Stimulated activated naive CD8-positive, alpha-beta T cell treated with anti-CD3 and anti-CD28 coated beads, Interleukin-15, Interleukin-2, amounts not matched to agents 100 ng/mL and 50 ng/mL, for 24 hours (primary cell): ENCODE measurements around the gene RSRC1.
"Not testable (repeated sequence)": the region's sequence is repeated elsewhere in the genome, so short reads cannot be mapped to it uniquely, and the experiment has no call there.

ENCODE experiments used
- H3K27ac Mint-ChIP-seq: one replicate; pipeline ENCODE4 v1.8.0; 2021; ENCODE audit warnings: mild to moderate bottlenecking, mixed read lengths
- H3K27me3 Mint-ChIP-seq: one replicate; pipeline ENCODE4 v1.8.0; 2021; ENCODE audit warnings: mixed read lengths
- H3K36me3 Mint-ChIP-seq: one replicate; pipeline ENCODE4 v1.8.0; 2021; ENCODE audit warnings: low read depth, mixed read lengths
- H3K4me1 Mint-ChIP-seq: one replicate; pipeline ENCODE4 v1.8.0; 2021; ENCODE audit warnings: low read depth, mixed read lengths
- H3K4me3 Mint-ChIP-seq: one replicate; pipeline ENCODE4 v1.8.0; 2021; ENCODE audit warnings: mild to moderate bottlenecking, mixed read lengths
- H3K9me3 Mint-ChIP-seq: one replicate; pipeline ENCODE4 v1.8.0; 2021; ENCODE audit warnings: mixed read lengths

Gene RSRC1

DNA sequence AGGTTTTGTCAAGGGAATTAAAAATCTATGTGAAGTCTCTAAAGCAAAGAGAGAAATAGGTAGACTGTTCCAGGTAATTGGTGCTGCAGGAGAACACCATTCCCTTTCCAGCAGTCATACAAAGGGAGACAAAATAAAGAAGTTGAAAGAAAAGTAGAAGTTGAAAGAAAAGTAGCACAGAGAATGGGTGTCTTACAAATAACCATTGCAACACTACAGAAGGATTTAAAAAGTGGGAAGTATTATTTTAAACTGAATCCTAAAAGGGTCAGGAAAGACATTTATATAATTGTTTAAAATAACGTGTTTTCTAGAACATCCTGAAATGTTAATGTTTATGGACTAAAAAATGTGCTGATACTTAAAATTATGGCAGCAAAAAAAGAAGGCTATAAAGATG is 223.8 kb downstream of the RSRC1 start:
- Mint-ChIP-seq H3K27me3 (no peaks in the 10 kb centered on the region), H3K4me1 (peaks cover 4% of the 10 kb centered on the region), H3K27ac (no peak overlapping the region), H3K4me3 (no peak overlapping the region), H3K36me3 (peaks cover 40% of the 10 kb centered on the region), H3K9me3 (peaks cover 3% of the 10 kb centered on the region)

DNA sequence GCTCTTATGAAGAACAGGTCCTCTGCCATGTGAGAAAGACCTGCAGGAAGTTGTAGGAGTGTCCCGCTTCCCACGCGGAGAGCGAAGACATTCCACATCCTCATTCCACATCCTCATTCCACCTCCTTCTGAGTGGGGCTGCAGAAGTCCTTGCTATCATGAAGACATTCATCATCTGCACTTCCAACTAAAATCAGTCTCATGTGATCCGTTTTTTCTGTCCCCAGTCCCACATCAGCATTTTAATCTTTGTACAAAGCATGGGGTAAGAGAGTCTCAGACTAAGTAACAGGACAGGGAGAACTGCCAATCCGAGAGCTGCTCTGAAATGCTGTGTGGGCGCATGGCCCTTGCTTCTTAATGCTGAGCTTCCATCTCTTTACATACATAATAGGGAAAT is 227.2 kb downstream of the RSRC1 start:
- Mint-ChIP-seq H3K27me3 (no peaks in the 10 kb centered on the region), H3K36me3 (peaks cover 38% of the 10 kb centered on the region), H3K4me3 (no peak overlapping the region), H3K27ac (no peak overlapping the region), H3K9me3 (peaks cover 4% of the 10 kb centered on the region), H3K4me1 (no peaks in the 10 kb centered on the region)

DNA sequence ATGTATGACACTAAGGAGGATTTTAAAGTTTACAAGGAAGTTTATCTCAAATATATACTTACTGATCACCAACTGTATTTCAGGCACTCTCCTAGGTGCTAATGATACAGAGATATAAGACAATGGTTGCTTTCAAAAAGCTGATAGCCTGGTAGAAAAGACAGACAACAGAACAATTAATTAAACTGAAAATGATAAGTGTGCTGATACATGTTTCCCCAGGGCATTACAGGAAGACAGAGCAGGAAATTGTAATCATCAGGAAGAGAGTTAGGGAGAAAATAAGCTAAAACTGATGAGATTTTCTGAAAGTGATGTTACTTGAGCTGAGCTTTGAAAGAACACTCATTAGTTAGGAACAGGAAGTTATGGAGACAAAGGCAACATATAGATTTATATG is 229.7 kb downstream of the RSRC1 start:
- no peak overlapping the region for H3K4me3 Mint-ChIP-seq
- peaks cover 41% of the 10 kb centered on the region for H3K36me3 Mint-ChIP-seq
- H3K27me3 Mint-ChIP-seq = no peaks in the 10 kb centered on the region
- no peaks in the 10 kb centered on the region for H3K4me1 Mint-ChIP-seq
- H3K27ac Mint-ChIP-seq = no peak overlapping the region
- peaks cover 8% of the 10 kb centered on the region for H3K9me3 Mint-ChIP-seq

DNA sequence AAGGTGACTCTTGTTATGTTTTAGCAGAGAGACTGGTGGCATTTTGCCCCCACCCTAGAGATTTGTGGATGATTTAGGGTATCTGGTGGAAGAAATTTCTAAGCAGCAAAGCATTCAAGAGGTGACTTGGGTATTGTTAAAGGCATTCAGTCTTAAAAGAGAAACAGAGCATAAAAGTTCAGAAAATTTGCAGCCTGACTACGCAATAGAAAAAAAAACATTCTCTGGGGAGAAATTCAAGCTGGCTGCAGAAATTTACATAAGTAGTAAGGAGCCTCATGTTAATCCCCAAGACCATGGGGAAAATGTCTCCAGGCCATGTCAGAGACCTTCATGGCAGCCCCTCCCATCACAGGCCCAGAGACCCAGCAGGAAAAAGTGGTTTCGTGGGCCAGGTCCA is 231.1 kb downstream of the RSRC1 start:
- H3K4me1 Mint-ChIP-seq, H3K27ac Mint-ChIP-seq, H3K27me3 Mint-ChIP-seq, H3K9me3 Mint-ChIP-seq, H3K4me3 Mint-ChIP-seq: not testable (repeated sequence)
- peaks cover 32% of the 10 kb centered on the region for H3K36me3 Mint-ChIP-seq

DNA sequence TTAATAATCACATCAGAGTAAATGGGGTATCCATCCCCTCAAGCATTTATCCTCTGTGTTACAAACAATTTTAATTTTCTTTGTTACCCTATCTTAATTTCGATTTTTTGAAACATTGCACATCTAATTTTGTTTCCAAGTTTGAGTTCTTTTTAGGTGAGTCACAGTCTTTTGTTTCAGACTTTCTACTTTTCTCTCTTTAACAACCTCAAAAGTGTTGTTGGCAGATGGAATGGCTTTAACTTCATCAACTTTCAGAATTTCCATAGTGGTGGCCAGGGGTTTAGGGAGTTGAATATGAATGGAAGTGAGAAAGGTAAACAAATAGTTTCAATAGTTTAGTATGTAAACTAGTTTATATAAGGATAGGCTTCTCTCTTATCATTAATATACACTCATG is 238.1 kb downstream of the RSRC1 start:
- Mint-ChIP-seq H3K9me3 (peaks cover 4% of the 10 kb centered on the region), H3K4me1 (peaks cover 4% of the 10 kb centered on the region), H3K4me3 (no peak overlapping the region), H3K27me3 (no peaks in the 10 kb centered on the region), H3K36me3 (peaks cover 10% of the 10 kb centered on the region), H3K27ac (no peak overlapping the region)

DNA sequence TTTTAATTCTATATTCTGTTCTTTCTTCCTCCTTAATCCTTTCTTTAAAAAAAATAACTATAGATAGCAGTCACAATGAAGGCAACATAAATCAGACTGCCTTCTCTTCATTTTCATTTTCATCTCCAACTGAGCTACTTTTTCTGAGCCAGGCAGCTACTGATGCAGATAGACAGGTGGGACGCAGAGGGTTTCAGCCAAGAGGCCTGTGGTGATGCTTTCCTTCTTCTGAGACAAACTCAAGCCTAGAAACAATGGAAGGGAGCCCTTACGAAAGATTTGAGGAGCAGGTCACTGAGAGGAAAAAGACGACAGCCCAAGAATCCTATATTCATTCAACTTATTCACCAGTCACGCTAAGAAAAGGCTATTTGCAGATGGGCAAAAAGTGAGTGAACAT is 241.1 kb downstream of the RSRC1 start:
- Mint-ChIP-seq H3K27ac (no peak overlapping the region), H3K36me3 (peaks cover 6% of the 10 kb centered on the region), H3K4me1 (peaks cover 7% of the 10 kb centered on the region), H3K4me3 (no peak overlapping the region), H3K27me3 (no peaks in the 10 kb centered on the region), H3K9me3 (no peaks in the 10 kb centered on the region)

DNA sequence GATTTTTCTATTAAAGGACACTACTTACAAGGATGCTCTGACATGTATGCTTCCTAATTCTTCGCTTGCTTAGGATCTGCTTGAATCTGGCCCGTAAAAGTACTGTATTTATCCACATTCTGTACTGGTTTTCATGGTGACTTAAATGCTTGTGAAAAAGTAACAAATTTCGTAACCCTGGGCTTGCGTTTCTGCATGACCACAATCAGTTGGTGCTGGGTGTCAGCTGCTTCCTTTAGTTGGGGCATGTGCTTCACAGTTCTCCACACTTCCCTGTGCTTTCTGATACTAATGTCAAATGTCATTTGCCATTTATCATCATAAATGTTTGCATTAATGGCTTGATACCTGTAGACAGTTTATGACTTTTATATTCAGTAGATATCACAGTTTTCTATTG is 242.7 kb downstream of the RSRC1 start:
- Mint-ChIP-seq H3K27ac (no peak overlapping the region), H3K4me1 (peaks cover 7% of the 10 kb centered on the region), H3K4me3 (no peak overlapping the region), H3K9me3 (no peaks in the 10 kb centered on the region), H3K27me3 (no peaks in the 10 kb centered on the region), H3K36me3 (peaks cover 6% of the 10 kb centered on the region)

DNA sequence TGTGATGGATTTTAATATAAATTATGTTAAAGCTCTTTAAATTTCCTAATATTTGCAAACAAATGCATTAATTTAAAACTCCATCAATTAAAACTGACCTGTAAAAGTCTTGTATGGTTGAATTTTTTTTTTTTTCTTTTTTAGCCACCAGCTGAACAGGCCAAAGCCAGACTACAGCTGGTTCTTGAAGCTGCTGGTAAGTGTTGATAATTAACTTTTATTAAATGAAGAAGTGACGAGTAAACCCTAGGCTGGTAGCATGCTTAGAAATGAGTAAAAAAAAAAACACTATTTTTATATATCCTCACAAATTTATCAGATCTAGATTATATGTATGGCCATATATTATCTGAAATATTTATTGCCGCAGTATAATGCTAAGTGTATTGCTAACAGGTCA is 244.8 kb downstream of the RSRC1 start:
- no peak overlapping the region for H3K4me3 Mint-ChIP-seq
- no peaks in the 10 kb centered on the region for H3K27me3 Mint-ChIP-seq
- peaks cover 7% of the 10 kb centered on the region for H3K4me1 Mint-ChIP-seq
- H3K36me3 Mint-ChIP-seq = peaks cover 12% of the 10 kb centered on the region
- H3K27ac Mint-ChIP-seq = no peak overlapping the region
- H3K9me3 Mint-ChIP-seq = no peaks in the 10 kb centered on the region

DNA sequence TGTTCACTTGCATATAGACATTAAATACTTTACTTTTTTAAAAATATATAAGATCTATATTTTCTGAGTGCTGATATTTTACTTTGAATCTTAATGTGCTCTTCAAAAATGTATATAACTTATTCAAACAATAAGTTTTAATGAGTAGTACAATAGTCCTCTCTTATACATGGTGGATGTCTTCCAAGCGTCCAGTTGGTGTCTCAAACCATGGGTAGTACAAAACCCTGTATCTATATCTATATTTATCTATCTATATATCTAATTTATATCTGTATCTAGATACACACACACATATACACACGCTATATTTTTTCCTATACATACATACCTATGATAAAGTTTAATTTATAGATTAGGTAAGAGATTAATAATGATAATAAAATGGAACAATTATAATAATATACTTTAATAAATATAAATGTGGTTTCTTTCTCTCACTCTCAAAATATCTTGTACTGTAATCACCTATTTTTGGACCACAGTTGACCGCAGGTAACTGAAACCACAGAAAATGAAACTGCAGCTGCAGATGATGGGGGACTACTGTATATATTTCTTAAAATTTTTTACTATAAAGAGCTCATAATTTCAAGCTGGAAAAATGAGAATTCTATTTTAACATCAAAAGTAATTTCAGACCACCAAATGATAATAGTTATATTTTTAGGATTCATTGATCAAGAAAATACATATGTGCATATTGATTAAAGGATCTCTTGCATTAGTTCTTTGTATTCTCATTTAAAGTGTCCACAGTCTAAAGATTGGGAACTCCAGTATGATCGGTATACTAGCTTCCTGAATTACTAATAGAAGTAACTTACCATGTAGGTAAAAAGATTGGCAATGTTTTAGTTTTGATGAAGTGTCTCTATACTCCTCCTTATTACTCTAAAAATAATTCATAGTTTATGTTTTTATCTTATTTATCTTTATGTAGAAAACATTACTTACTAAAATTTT is 246.0 kb downstream of the RSRC1 start:
- Mint-ChIP-seq H3K27me3 (no peaks in the 10 kb centered on the region), H3K4me3 (no peak overlapping the region), H3K4me1 (peaks cover 7% of the 10 kb centered on the region), H3K9me3 (no peaks in the 10 kb centered on the region), H3K27ac (no peak overlapping the region), H3K36me3 (peaks cover 13% of the 10 kb centered on the region)

DNA sequence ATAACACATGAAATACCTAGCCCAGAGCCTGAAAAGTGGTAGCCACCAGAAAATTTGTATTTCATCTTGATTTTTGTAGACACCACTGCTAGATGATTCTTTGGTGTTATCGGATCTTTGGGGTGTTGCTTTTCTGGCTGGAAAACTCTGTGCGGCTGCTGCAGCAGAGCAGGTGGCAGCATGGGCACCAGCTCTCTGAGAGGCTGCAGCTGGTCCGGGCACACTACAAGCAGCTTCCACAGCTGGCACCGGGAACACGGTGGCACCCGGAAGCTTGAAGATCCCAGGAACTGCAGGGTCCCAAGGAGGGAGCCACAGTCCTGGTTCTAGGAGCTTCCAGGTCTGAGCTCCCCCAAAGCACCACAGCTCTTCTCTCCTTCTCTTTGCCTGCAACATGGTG is 249.4 kb downstream of the RSRC1 start:
- no peaks in the 10 kb centered on the region for H3K4me1 Mint-ChIP-seq
- no peaks in the 10 kb centered on the region for H3K27me3 Mint-ChIP-seq
- no peak overlapping the region for H3K4me3 Mint-ChIP-seq
- H3K27ac Mint-ChIP-seq = no peak overlapping the region
- peaks cover 18% of the 10 kb centered on the region for H3K36me3 Mint-ChIP-seq
- H3K9me3 Mint-ChIP-seq = peaks cover 7% of the 10 kb centered on the region

DNA sequence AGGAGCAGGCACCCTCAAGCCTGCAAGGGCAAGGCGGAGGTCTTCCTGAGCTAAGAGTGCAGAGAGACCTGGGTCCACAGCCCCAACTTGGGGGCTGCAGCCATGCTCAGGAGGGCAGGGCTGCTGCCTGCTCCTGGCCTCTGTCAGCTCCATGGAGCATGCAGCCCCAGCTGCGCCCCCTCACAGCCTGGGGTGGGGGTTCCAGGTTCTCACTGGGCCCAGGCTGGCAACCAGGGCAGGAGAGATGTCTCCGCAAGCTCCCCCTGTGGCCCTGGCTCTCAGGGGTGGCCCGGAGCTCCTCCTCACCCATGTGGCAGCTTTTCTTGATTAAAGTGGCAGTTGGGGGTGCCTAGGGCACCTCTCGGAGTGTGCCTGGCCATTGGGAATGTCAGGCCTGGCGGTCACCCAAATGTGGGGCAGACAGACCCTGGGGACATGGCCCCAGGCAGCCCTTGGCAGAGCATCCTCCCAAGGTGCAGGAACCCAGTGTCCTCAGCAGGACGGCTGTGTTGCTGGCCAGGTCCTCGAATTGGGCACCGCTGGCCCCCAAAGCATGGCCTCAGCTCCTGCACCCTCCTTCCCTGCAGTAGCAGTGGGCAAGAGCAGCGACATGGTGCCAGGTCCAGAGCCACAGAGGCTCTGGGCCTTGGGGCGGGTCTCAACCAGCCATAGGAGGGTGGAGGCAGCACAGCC is 251.0 kb downstream of the RSRC1 start:
- Mint-ChIP-seq H3K4me1 (no peaks in the 10 kb centered on the region), H3K9me3 (peaks cover 9% of the 10 kb centered on the region), H3K27ac (no peak overlapping the region), H3K36me3 (peaks cover 22% of the 10 kb centered on the region), H3K4me3 (no peak overlapping the region), H3K27me3 (no peaks in the 10 kb centered on the region)

DNA sequence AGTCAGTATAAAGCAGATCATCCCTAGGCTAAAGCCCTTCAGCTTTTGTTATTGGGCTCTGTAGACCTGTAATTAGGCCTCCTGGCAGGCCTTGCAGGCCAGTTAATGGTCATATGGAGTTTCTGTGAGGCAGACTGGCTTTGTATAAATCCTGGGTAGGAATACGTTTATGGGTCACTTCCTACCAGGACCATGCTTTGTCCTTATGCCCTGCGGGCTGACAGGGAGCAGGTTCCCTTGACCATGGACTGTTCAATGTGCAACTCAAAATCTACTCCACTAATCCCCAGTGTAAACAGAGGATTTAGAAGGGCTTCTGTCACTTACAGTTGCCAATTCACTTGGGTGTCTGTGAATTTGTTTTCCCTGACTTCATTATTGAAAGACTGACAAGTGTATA is 258.4 kb downstream of the RSRC1 start:
- Mint-ChIP-seq H3K36me3 (peaks cover 15% of the 10 kb centered on the region), H3K9me3 (peaks cover 6% of the 10 kb centered on the region), H3K4me1 (no peaks in the 10 kb centered on the region), H3K27me3 (no peaks in the 10 kb centered on the region), H3K4me3 (no peak overlapping the region), H3K27ac (no peak overlapping the region)

DNA sequence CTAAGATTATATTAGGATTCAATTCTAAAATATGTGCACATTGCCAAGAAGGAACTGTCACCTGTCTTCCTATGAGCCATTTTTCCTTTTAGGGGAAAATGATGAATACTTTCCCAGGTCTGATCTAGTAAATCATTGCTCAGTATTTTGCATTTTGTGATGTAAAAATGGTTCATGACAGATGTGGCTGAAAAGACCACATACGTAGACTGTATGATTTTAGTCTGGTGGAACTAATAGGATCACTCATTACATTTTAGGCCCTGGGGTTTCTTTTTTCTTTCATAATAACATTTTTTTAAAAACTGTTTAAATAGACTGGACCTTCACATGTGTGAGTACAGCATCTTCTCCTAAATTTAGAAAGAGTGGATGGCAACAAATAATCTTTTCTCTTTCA is 259.4 kb downstream of the RSRC1 start:
- Mint-ChIP-seq H3K4me3 (no peak overlapping the region), H3K9me3 (peaks cover 2% of the 10 kb centered on the region), H3K4me1 (no peaks in the 10 kb centered on the region), H3K27me3 (no peaks in the 10 kb centered on the region), H3K36me3 (peaks cover 15% of the 10 kb centered on the region), H3K27ac (no peak overlapping the region)

DNA sequence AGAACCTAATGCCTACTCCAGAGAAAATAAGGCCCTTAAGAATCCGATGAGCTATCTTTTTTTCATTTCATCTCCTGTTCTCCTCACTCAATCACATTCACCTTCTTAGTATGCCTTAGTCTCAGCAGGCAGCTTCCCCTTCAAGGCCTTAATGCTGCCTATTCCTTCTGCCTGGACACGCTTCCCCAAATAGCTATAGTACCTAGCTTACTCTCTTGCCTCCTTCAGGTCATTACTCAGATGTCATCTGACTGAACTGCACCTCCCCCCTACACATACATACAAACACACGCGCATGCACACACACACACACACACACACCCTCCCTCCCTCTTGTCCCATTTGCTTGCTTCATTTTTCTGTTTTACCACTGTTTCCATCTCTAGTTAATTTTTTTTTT is 269.6 kb downstream of the RSRC1 start:
- Mint-ChIP-seq H3K27ac (no peak overlapping the region), H3K4me3 (no peak overlapping the region)

DNA sequence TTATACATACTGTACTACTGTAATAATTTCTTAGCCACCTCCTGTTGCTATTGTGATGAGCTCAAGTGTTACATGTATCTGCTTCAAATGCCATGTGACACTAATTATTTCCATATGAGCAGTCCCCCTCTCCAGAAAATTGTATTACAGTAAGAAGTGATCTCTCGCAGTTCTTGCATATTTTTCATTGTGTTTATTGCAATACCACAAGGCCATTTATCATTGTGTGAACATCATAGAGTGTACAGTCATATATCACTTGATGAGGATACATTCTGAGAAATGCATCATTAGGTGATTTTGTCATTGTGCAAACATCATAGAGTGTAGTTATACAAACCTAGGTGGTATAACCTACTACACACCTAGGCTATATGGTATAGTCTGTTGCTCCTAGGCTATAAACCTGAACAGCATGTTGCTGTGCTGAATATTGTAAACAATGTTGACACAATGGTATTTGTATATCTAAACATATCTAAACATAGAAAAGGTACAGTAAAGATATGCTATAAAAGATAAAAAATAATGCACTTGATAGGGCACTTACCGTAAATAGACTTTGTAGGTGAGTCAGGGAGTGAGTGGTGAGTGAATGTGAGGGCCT is 271.5 kb downstream of the RSRC1 start:
- Mint-ChIP-seq H3K27me3 (no peaks in the 10 kb centered on the region), H3K9me3 (peaks cover 9% of the 10 kb centered on the region), H3K4me1 (no peaks in the 10 kb centered on the region), H3K27ac (no peak overlapping the region), H3K36me3 (peaks cover 9% of the 10 kb centered on the region), H3K4me3 (no peak overlapping the region)

More for the DNA sequence above, 269.6 kb downstream of the RSRC1 start:
- no peaks in the 10 kb centered on the region for H3K4me1 Mint-ChIP-seq
- peaks cover 10% of the 10 kb centered on the region for H3K36me3 Mint-ChIP-seq
- H3K9me3 Mint-ChIP-seq = peaks cover 6% of the 10 kb centered on the region
- H3K27me3 Mint-ChIP-seq = no peaks in the 10 kb centered on the region
